ENCODE results near the gene RRBP1. TPM values are rescaled to one million over a fixed set of nuclear protein-coding genes. Genes with fewer than 3 reads are reported as not detected.
"Not testable (repeated sequence)": the region's sequence is repeated elsewhere in the genome, so short reads cannot be mapped to it uniquely, and the experiment has no call there.

Gene RRBP1
- total RNA-seq, 1 donor from 2014 or later, result 101 TPM

DNA sequence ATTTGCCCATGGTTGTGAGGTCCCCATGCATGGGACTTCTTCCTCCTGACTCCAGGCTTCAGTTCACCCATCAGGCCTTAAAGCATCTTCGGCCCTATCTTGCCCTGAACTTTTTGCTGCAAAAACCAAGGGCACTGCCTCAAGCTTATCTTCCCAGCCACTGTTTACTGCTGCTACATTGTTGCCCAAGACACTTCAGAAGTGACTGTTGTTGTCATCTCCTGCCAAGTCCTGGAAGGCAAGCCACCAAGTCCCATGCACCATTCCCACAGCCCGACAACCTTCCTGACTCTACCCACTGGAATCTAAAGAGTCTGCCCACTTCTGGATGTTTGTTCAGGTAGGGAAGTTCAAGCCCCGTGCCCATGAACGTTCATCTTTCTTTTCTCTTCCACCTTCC, 30.2 kb upstream of the RRBP1 start:
- Histone ChIP-seq H3K36me3 (no peaks in the 10 kb centered on the region), H3K27ac (no peak overlapping the region), H3K4me1 (peaks cover 0 to 3% of the 10 kb centered on the region in 2 donors), H3K9me3 (no peaks in the 10 kb centered on the region), H3K4me3 (no peak overlapping the region), H3K27me3 (no peaks in the 10 kb centered on the region)
- TF ChIP-seq, protein P1, sequence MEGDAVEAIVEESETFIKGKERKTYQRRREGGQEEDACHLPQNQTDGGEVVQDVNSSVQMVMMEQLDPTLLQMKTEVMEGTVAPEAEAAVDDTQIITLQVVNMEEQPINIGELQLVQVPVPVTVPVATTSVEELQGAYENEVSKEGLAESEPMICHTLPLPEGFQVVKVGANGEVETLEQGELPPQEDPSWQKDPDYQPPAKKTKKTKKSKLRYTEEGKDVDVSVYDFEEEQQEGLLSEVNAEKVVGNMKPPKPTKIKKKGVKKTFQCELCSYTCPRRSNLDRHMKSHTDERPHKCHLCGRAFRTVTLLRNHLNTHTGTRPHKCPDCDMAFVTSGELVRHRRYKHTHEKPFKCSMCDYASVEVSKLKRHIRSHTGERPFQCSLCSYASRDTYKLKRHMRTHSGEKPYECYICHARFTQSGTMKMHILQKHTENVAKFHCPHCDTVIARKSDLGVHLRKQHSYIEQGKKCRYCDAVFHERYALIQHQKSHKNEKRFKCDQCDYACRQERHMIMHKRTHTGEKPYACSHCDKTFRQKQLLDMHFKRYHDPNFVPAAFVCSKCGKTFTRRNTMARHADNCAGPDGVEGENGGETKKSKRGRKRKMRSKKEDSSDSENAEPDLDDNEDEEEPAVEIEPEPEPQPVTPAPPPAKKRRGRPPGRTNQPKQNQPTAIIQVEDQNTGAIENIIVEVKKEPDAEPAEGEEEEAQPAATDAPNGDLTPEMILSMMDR (IDR thresholded peaks at IDR 0.05), result no peak
- intact Hi-C loops (cut with DNase I), result no loop called here
- no peak for DNase-seq (ENCODE audit: low spot score in 2 of 2)

DNA sequence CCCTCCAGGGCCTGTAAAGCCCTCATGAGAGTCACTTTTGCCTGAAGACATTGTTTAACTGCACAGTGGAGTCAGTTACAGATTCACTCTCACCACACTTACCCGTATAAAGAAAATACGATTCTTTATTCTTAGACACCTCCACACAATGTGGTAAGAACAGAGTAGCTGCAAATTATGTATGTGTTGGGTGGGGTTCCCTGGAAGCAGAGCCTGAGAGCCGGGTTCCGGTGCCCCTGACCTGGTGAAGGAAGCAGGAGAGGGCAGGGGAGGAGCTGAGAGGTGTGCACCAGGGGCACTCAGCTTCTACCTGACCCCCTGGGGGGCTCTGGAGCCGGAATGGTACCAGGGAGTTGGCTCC, 29.2 kb upstream of the RRBP1 start:
- H3K36me3 ChIP-seq, result no peaks in the 10 kb centered on the region
- no peaks in the 10 kb centered on the region for H3K9me3 ChIP-seq
- no peak for DNase-seq (ENCODE audit: low spot score in 2 of 2)
- H3K4me1 ChIP-seq, result peaks cover 0 to 3% of the 10 kb centered on the region in 2 donors
- TF ChIP-seq, protein P1 (IDR thresholded peaks at IDR 0.05), result no peak
- intact Hi-C loops (cut with DNase I), result no loop called here
- no peak overlapping the region for H3K4me3 ChIP-seq
- no peak overlapping the region for H3K27ac ChIP-seq
- no peaks in the 10 kb centered on the region for H3K27me3 ChIP-seq

DNA sequence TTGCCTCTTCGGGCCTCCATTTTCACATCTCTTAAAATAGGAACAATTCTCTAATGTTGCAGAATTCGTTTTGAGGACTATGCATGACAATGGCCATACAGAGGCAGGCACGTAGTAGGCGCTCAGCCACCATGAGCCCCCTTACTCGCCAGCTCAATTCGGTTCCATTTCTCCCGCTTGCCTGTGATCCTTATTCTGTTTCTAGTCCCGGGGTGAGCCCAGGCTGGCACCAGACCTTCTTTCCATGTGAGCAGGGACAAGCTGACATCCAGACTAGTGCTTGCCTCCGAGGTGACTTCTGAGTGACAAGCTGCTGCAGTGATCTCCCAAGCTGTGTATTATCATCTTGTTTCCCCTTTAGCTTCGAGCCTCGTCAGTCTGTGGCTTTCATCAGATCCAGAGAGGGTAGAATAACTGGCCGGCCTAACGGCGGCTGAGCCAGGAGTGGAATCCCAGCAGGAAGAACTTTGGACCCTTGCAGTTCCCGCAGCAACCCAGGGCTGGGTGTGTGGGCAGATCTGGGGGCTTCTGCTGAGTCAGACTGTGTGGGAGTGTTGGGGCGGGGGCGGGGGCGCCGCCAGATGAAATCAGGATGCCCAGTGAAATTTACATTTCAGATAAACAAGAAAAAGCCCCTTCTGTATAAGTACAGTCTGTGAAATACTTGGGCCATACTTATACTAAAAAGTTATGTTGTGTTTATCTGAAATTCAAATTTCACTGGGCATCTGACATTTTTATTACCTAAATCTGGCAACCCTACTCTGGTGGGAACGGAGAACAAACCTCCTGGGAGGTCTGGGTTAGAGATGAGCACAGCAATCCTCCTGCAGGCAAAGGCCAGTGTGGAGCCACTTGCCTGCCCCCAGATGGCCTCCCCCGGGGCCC, 28.6 kb upstream of the RRBP1 start:
- Histone ChIP-seq H3K27ac (no peak overlapping the region), H3K36me3 (no peaks in the 10 kb centered on the region), H3K4me1 (peaks cover 0 to 3% of the 10 kb centered on the region in 2 donors), H3K9me3 (no peaks in the 10 kb centered on the region), H3K4me3 (no peak overlapping the region), H3K27me3 (no peaks in the 10 kb centered on the region)
- TF ChIP-seq, protein P1 (IDR thresholded peaks at IDR 0.05), result no peak
- intact Hi-C loops (cut with DNase I), result no loop called here
- DNase-seq (ENCODE audit: low spot score in 2 of 2), result no peak

DNA sequence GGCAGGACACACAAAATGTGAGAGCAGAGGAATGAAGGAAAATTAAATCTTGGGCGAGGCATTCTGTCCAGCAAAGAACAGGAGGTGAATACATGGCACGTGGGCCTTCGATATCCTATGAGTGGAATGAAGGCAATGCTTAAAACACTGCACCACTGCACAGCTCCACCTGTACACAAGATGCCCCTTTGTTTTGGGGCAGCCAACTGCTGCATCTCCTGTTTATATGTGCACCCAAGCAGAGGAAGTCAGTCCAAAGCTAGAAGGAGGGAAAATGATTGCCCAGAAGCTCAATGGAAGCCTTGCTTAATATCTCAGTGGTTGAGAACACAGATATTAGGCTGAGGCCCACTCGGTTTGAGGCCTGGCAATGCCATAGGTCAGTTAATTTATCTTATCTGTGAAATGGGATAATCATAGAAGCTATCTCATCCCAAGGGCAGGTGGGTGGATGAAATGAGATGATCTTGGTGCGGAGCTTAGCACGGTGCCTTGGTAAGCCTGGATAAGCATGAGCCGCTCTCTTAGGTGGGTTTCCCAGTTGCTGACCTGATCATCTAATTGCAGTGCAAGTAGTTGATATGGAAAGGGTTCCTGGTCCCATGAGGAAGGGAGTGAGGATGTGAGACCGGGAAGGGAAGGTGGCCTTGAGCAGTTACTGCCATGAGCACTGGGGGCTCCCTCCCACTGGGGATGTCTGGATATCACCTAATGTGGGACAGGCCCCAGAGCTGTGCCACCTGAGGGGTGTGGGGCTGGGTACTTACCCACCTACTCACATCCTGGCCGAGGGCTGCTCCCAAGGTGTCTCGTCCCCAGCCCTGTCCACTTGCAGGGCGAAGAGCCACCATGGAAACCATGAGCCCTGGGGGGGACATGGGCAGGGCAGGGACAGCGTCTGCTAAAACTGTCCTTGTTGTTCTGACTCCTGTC, 27.6 kb upstream of the RRBP1 start:
- intact Hi-C loops (cut with DNase I), result no loop called here
- no peaks in the 10 kb centered on the region for H3K36me3 ChIP-seq
- no peaks in the 10 kb centered on the region for H3K27me3 ChIP-seq
- peaks cover 0 to 3% of the 10 kb centered on the region in 2 donors for H3K4me1 ChIP-seq
- no peak overlapping the region for H3K27ac ChIP-seq
- TF ChIP-seq, protein P1 (IDR thresholded peaks at IDR 0.05), result no peak
- H3K9me3 ChIP-seq, result no peaks in the 10 kb centered on the region
- no peak overlapping the region for H3K4me3 ChIP-seq
- no peak for DNase-seq (ENCODE audit: low spot score in 2 of 2)

DNA sequence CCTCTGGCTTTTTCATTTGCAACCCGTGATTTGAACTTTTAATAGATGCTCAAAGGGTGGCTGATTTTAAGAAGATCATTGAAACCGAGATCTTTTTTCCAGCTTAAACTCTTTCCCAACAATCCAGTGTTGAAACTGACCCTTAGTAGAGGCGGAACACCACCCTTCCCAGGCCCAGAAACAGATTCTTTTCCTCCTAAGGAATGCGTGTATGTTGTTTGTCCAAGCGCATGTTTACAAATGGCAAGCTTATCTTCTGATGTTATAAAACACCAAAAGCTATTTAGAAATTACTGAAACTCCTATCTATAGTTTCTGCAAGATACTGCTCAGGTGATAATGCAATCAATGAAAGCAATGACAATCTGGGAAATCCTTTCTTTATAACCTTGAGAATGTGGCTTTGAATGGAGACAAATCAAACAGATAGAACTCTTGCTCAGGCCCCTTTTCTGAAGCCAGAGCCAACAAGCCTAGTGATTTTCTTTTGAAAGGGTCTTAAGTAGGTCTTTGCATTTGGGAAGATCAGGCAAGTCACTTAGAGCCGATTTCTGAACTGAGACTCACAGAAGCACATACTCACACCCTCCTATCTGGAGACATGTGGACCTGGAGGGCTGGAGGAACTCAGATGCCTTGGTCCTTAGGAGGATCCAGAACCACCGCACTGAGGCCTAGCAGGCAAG, 26.8 kb upstream of the RRBP1 start:
- TF ChIP-seq, protein P1 (IDR thresholded peaks at IDR 0.05), result no peak
- Histone ChIP-seq H3K4me3 (no peak overlapping the region), H3K9me3 (no peaks in the 10 kb centered on the region), H3K4me1 (no peaks in the 10 kb centered on the region), H3K27ac (no peak overlapping the region), H3K27me3 (no peaks in the 10 kb centered on the region), H3K36me3 (no peaks in the 10 kb centered on the region)
- intact Hi-C loops (cut with DNase I), result no loop called here
- DNase-seq (ENCODE audit: low spot score in 2 of 2), result no peak

DNA sequence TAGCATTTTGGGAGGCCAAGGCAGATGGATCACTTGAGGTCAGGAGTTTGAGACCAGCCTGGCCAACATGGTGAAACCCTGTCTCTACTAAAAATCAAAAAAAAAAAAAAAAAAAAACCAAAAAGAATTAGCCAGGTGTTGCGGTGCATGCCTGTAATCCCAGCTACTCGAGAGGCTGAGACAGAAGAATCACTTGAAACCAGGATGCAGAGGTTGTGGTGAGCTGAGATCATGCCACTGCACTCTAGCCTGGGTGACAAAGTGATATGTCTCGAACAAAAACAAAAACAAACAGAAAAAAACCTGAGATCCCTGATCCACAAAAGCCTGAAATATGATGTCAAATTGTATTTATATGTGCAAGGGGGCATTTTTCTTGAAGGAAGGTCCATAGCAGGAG, 25.9 kb upstream of the RRBP1 start:
- H3K27ac ChIP-seq; H3K9me3 ChIP-seq; H3K27me3 ChIP-seq; intact Hi-C loops (cut with DNase I); H3K4me1 ChIP-seq; DNase-seq (ENCODE audit: low spot score in 2 of 2); H3K36me3 ChIP-seq; H3K4me3 ChIP-seq: not testable (repeated sequence)
